CD4-positive, alpha-beta T cell (primary cell): ENCODE measurements around the gene GLRX3. TPM values are rescaled to one million over a fixed set of nuclear protein-coding genes. Genes with fewer than 3 reads are reported as not detected.

Experiments used
- ATAC-seq: fragments of 200-7000 bp; cut with Tn5 transposase; one replicate; pipeline ENCODE4 v1.10.0; 2022; ENCODE audit warnings: mild to moderate bottlenecking; ENCODE audit not compliant: poor library complexity
- CTCF ChIA-PET: fragments of 350-600 bp; sonication (Branson Sonifier 250); formaldehyde crosslinking; loops from one replicate; lab custom pipeline; 2021; ENCODE audit warnings: antibody characterized with exemption, inconsistent platforms; lab: Charles Lee
- POLR2A ChIA-PET: fragments of 350-600 bp; sonication (Branson Sonifier 250); formaldehyde crosslinking; loops from one replicate; lab custom pipeline; 2021; ENCODE audit warnings: antibody characterized with exemption, inconsistent platforms; lab: Charles Lee
- DNase-seq, 14 experiments: peaks; one replicate each; pipeline ENCODE4 v3.0.0-alpha.2; 2013 to 2020; ENCODE audit warnings: mixed read lengths in 2 of 14
- H3K27ac ChIP-seq, 2 donors: one replicate each; pipeline versions ENCODE4 v1.5.1 to v1.7.0; 2013; ENCODE audit warnings: low read length in 2 of 2, low read depth in 1 of 2, mild to moderate bottlenecking in 1 of 2
- H3K27me3 ChIP-seq, 2 experiments: 1 replicate in 1 of 2; 2 replicates in 1 of 2; pipeline versions ENCODE4 v1.6.1 to v1.7.0; 2013; ENCODE audit warnings: low read length in 2 of 2, control low read depth in 1 of 2, mild to moderate bottlenecking in 1 of 2, moderate library complexity in 1 of 2; ENCODE audit not compliant: insufficient read depth in 2 of 2, control insufficient read depth in 1 of 2
- H3K36me3 ChIP-seq: one replicate; pipeline ENCODE4 v1.6.1; 2013; ENCODE audit warnings: low read length, control low read depth; ENCODE audit not compliant: insufficient read depth
- H3K4me1 ChIP-seq: one replicate; pipeline ENCODE4 v1.6.1; 2013; ENCODE audit warnings: low read length, control low read depth; ENCODE audit not compliant: insufficient read depth
- H3K4me3 ChIP-seq: one replicate; pipeline ENCODE4 v1.5.1; 2013; ENCODE audit warnings: mild to moderate bottlenecking, low read length, moderate library complexity
- H3K9me3 ChIP-seq, 2 experiments: 1 replicate in 1 of 2; 2 replicates in 1 of 2; pipeline versions ENCODE4 v1.6.1 to v1.7.0; 2013; ENCODE audit warnings: low read length in 2 of 2, mild to moderate bottlenecking in 2 of 2, control low read depth in 1 of 2, moderate library complexity in 1 of 2; ENCODE audit not compliant: control insufficient read depth in 1 of 2, insufficient read depth in 1 of 2
- H3K27ac Mint-ChIP-seq: one replicate; pipeline ENCODE4 v1.8.0; 2020; ENCODE audit warnings: mixed read lengths
- H3K27me3 Mint-ChIP-seq: one replicate; pipeline ENCODE4 v1.8.0; 2021; ENCODE audit warnings: mixed read lengths
- H3K36me3 Mint-ChIP-seq: one replicate; pipeline ENCODE4 v1.8.0; 2021; ENCODE audit warnings: low read depth, mixed read lengths
- H3K4me1 Mint-ChIP-seq: one replicate; pipeline ENCODE4 v1.8.0; 2021; ENCODE audit warnings: low read depth, mixed read lengths
- H3K4me3 Mint-ChIP-seq: one replicate; pipeline ENCODE4 v1.8.0; 2020; ENCODE audit warnings: mild to moderate bottlenecking, mixed read lengths
- H3K9me3 Mint-ChIP-seq: one replicate; pipeline ENCODE4 v1.8.0; 2020; ENCODE audit warnings: mixed read lengths
- CTCF ChIP-seq: fragments of 200-600 bp; IDR thresholded peaks from one replicate; pipeline ENCODE4 v1.8.0; 2022; ENCODE audit warnings: antibody characterized with exemption, mild to moderate bottlenecking
- intact Hi-C, 2 experiments: fragments of 100-400 bp; cut with DNase I in 1 of 2; cut with micrococcal nuclease in 1 of 2; formaldehyde crosslinking; loops; one replicate each; pipeline versions ENCODE4 v1.15.1 to v1.9.0; 2023 to 2025; cut with DNase I, micrococcal nuclease
- total RNA-seq, 174 experiments: library from RNA in 2 of 174; stranded (reverse) in 2 of 174; gene quantifications; one replicate each; pipeline ENCODE4 v1.2.3 and lab custom pipeline; 2021 to 2026

The GLRX3 gene
- total RNA-seq, 2 experiments from 2014 or later: 25.4 to 29.7 TPM

DNA sequence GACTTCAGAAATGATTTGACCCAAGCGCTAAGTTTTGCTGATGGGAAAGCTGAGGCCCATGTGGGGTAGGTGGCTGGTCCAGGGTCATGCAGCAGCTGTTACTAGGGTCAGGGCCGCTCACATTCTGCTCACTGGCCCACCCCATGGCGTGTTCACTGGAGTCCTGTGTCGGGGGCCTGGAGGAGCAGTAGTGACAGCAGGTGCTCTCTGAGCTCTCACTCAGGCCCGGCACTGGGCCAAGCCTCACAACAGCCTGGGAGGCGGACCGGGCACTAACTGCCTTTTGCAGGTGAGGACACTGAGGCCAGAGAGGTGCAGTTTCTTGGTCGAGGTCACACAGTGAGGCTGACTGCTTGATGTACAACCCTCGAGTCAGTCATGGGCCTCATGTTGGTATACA is 82.7 kb downstream of the GLRX3 start:
- no peak overlapping the region for H3K4me3 Mint-ChIP-seq
- DNase-seq (no peak), ATAC-seq (no peak)
- CTCF ChIA-PET: no interaction called here
- intact Hi-C loops: no loop called here
- H3K36me3 Mint-ChIP-seq: no peaks in the 10 kb centered on the region
- H3K27me3 Mint-ChIP-seq: no peaks in the 10 kb centered on the region
- Histone ChIP-seq H3K4me3 (no peak overlapping the region), H3K9me3 (peaks cover 0 to 19% of the 10 kb centered on the region in 2 experiments), H3K27me3 (no peaks in the 10 kb centered on the region), H3K4me1 (no peaks in the 10 kb centered on the region), H3K27ac (no peak overlapping the region), H3K36me3 (no peaks in the 10 kb centered on the region)
- POLR2A ChIA-PET: no interaction called here
- H3K4me1 Mint-ChIP-seq: no peaks in the 10 kb centered on the region
- H3K27ac Mint-ChIP-seq: no peak overlapping the region
- H3K9me3 Mint-ChIP-seq: no peaks in the 10 kb centered on the region
- no peak for TF ChIP-seq CTCF

- Mint-ChIP-seq H3K4me1 (no peaks in the 10 kb centered on the region), H3K9me3 (no peaks in the 10 kb centered on the region), H3K27ac (no peak overlapping the region), H3K36me3 (no peaks in the 10 kb centered on the region), H3K27me3 (no peaks in the 10 kb centered on the region), H3K4me3 (no peak overlapping the region)
- Histone ChIP-seq H3K27me3 (no peaks in the 10 kb centered on the region), H3K27ac (no peak overlapping the region), H3K4me1 (no peaks in the 10 kb centered on the region), H3K36me3 (no peaks in the 10 kb centered on the region), H3K4me3 (no peak overlapping the region), H3K9me3 (peaks cover 0 to 6% of the 10 kb centered on the region in 2 experiments)
- intact Hi-C loops: no loop called here
- POLR2A ChIA-PET: no interaction called here
- TF ChIP-seq CTCF: no peak
- CTCF ChIA-PET: no interaction called here
- DNase-seq (no peak), ATAC-seq (no peak)
Observed at GRCh38 chr10:130220251-130221185, 84.3 kb downstream of the GLRX3 start.

- Mint-ChIP-seq H3K27me3 (no peaks in the 10 kb centered on the region), H3K36me3 (no peaks in the 10 kb centered on the region), H3K27ac (no peak overlapping the region), H3K9me3 (no peaks in the 10 kb centered on the region), H3K4me1 (no peaks in the 10 kb centered on the region), H3K4me3 (no peak overlapping the region)
- TF ChIP-seq CTCF: no peak
- H3K4me1 ChIP-seq: no peaks in the 10 kb centered on the region
- ATAC-seq: no peak
- ChIA-PET POLR2A (no interaction called here), CTCF (no interaction called here)
- intact Hi-C loops: no loop called here
- DNase-seq: no peak
- no peak overlapping the region for H3K4me3 ChIP-seq
- H3K36me3 ChIP-seq: no peaks in the 10 kb centered on the region
- H3K9me3 ChIP-seq: peaks cover 0 to 10% of the 10 kb centered on the region in 2 experiments
- no peak overlapping the region for H3K27ac ChIP-seq
- no peaks in the 10 kb centered on the region for H3K27me3 ChIP-seq
Observed at GRCh38 chr10:130221456-130222375, 85.5 kb downstream of the GLRX3 start.
